22Rv1 (cell line): ENCODE measurements around the gene PEX11G.

Experiments
- ZFX ChIP-seq: fragments of 450-650 bp; IDR thresholded peaks from 2 replicates; pipeline ENCODE4 v1.6.1; 2017; ENCODE audit warnings: antibody characterized with exemption, borderline replicate concordance
- TF ChIP-seq, protein P1 (sequence below): fragments of 450-650 bp; IDR thresholded peaks from 2 replicates; pipeline ENCODE4 v1.5.1; 2017; ENCODE audit warnings: mild to moderate bottlenecking

DNA sequence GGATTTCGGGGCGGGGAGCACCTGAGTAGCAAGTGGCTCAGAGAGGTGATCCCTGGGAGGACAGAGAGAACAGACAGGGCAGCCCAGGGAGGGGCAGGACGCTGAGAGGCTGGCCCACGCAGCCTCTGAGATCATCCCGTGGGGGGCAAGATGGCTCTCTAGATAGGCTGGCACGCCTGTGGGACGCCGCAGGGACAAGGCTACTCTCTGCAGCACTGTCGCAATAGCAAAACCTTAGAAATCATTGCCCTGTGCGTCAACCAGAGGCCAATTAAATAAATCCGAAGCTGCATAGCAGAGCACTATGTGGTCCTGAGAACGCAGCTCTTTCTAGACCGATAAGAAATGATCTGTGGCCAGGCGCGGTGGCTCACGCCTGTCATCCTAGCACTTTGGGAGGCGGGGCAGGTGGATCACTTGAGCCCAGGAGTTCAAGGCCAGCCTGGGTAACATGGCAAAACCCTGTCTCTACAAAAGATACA, 5.1 kb downstream of the PEX11G start:
- TF ChIP-seq, protein P1, sequence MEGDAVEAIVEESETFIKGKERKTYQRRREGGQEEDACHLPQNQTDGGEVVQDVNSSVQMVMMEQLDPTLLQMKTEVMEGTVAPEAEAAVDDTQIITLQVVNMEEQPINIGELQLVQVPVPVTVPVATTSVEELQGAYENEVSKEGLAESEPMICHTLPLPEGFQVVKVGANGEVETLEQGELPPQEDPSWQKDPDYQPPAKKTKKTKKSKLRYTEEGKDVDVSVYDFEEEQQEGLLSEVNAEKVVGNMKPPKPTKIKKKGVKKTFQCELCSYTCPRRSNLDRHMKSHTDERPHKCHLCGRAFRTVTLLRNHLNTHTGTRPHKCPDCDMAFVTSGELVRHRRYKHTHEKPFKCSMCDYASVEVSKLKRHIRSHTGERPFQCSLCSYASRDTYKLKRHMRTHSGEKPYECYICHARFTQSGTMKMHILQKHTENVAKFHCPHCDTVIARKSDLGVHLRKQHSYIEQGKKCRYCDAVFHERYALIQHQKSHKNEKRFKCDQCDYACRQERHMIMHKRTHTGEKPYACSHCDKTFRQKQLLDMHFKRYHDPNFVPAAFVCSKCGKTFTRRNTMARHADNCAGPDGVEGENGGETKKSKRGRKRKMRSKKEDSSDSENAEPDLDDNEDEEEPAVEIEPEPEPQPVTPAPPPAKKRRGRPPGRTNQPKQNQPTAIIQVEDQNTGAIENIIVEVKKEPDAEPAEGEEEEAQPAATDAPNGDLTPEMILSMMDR = no peak
- TF ChIP-seq ZFX = no peak
